IMR-90 (cell line): ENCODE measurements around the gene TIGD4. TPM values are rescaled to one million over a fixed set of nuclear protein-coding genes. Genes with fewer than 3 reads are reported as not detected.

Experiments used
- ATAC-seq: fragments of 200-7000 bp; cut with Tn5 transposase; 2 replicates; pipeline ENCODE4 v1.9.1; 2020; ENCODE audit warnings: low read depth, mild to moderate bottlenecking, moderate library complexity
- BruUV-seq: library from RNA; stranded (reverse); fragments of 400-500 nt; replicated peaks from 2 replicates; lab custom pipeline; 2021; lab: Mats Ljungman, UMichigan
- CTCF ChIA-PET: fragments of 300-600 bp; formaldehyde crosslinking; extraction: SDS; loops from one replicate; lab custom pipeline; 2021; ENCODE audit warnings: antibody characterized with exemption; lab: Yijun Ruan, JAX
- POLR2A ChIA-PET: fragments of 300-600 bp; sonication (Branson Sonifier 250); formaldehyde crosslinking; loops from one replicate; lab custom pipeline; 2022; ENCODE audit warnings: antibody characterized with exemption; ENCODE audit not compliant: unreplicated experiment; lab: Charles Lee
- DNase-seq: peaks from one replicate; pipeline ENCODE4 v3.0.0; 2013
- H2AFZ ChIP-seq: replicated peaks from 2 replicates; pipeline ENCODE3; 2013; ENCODE audit warnings: low read length, mild to moderate bottlenecking; ENCODE audit not compliant: poor library complexity
- H2AK5ac ChIP-seq: 2 replicates; pipeline ENCODE4 v1.6.1; 2013; ENCODE audit warnings: low read depth, low read length, inconsistent platforms
- H2AK9ac ChIP-seq: replicated peaks from 2 replicates; pipeline ENCODE3; 2013; ENCODE audit warnings: mild to moderate bottlenecking, low read depth, low read length, moderate library complexity; ENCODE audit not compliant: poor library complexity
- H2BK120ac ChIP-seq: 2 replicates; pipeline ENCODE4 v1.6.1; 2013; ENCODE audit warnings: low read depth, low read length, inconsistent platforms
- H2BK15ac ChIP-seq: 3 replicates; pipeline ENCODE4 v1.6.1; 2013; ENCODE audit warnings: low read depth, low read length, inconsistent platforms
- H2BK20ac ChIP-seq: 2 replicates; pipeline ENCODE4 v1.6.1; 2013; ENCODE audit warnings: low read depth, mild to moderate bottlenecking, inconsistent platforms, low read length, moderate library complexity
- H2BK5ac ChIP-seq: 2 replicates; pipeline ENCODE4 v1.6.1; 2013; ENCODE audit warnings: mild to moderate bottlenecking, low read depth, low read length, inconsistent platforms; ENCODE audit not compliant: poor library complexity, severe bottlenecking
- H3K14ac ChIP-seq: replicated peaks from 2 replicates; pipeline ENCODE4 v1.6.1; 2013; ENCODE audit warnings: low read depth, low read length, inconsistent platforms
- H3K18ac ChIP-seq: 2 replicates; pipeline ENCODE4 v1.6.1; 2013; ENCODE audit warnings: low read depth, low read length, control low read depth
- H3K23ac ChIP-seq: 2 replicates; pipeline ENCODE4 v1.6.1; 2013; ENCODE audit warnings: low read depth, low read length, inconsistent platforms
- H3K27ac ChIP-seq: 2 replicates; pipeline ENCODE4 v1.5.1; 2013; ENCODE audit warnings: mild to moderate bottlenecking, control low read depth, low read length; ENCODE audit not compliant: insufficient read depth
- H3K27me3 ChIP-seq: 2 replicates; pipeline ENCODE4 v1.6.1; 2013; ENCODE audit warnings: low read length; ENCODE audit not compliant: control insufficient read depth, insufficient read depth
- H3K36me3 ChIP-seq: 2 replicates; pipeline ENCODE4 v1.6.1; 2013; ENCODE audit warnings: low read length, mixed read lengths; ENCODE audit not compliant: control insufficient read depth, insufficient read depth
- H3K4ac ChIP-seq: 2 replicates; pipeline ENCODE4 v1.6.1; 2013; ENCODE audit warnings: low read depth, low read length, inconsistent platforms
- H3K4me1 ChIP-seq: 2 replicates; pipeline ENCODE4 v1.6.1; 2013; ENCODE audit warnings: low read length, mixed read lengths; ENCODE audit not compliant: control insufficient read depth, insufficient read depth
- H3K4me2 ChIP-seq: 2 replicates; pipeline ENCODE4 v1.6.1; 2013; ENCODE audit warnings: low read depth, mild to moderate bottlenecking, control low read depth, low read length, moderate library complexity
- H3K4me3 ChIP-seq: 2 replicates; pipeline ENCODE4 v1.5.1; 2013; ENCODE audit warnings: low read depth, mild to moderate bottlenecking, control low read depth, low read length, moderate library complexity; ENCODE audit not compliant: insufficient read depth
- H3K56ac ChIP-seq: 2 replicates; pipeline ENCODE4 v1.6.1; 2013; ENCODE audit warnings: low read length, inconsistent platforms; ENCODE audit not compliant: insufficient read depth; ENCODE audit errors: extremely low read depth
- H3K79me1 ChIP-seq, 2 experiments: 2 replicates each; pipeline ENCODE4 v1.6.1; 2013; ENCODE audit warnings: low read length in 2 of 2, inconsistent platforms in 1 of 2, low read depth in 1 of 2
- H3K9ac ChIP-seq: 2 replicates; pipeline ENCODE4 v1.6.1; 2013; ENCODE audit warnings: low read depth, low read length, control low read depth
- H3K9me1 ChIP-seq: 2 replicates; pipeline ENCODE4 v1.6.1; 2013; ENCODE audit warnings: low read length, inconsistent platforms; ENCODE audit not compliant: insufficient read depth
- H3K9me3 ChIP-seq: 2 replicates; pipeline ENCODE4 v1.6.1; 2013; ENCODE audit warnings: low read length; ENCODE audit not compliant: control insufficient read depth, insufficient read depth
- H4K20me1 ChIP-seq: 2 replicates; pipeline ENCODE4 v1.6.1; 2013; ENCODE audit warnings: low read length, inconsistent platforms; ENCODE audit not compliant: insufficient read depth
- H4K5ac ChIP-seq: 2 replicates; pipeline ENCODE4 v1.6.1; 2013; ENCODE audit warnings: mild to moderate bottlenecking, low read depth, low read length, control low read depth
- H4K8ac ChIP-seq, 2 experiments: 2 replicates each; pipeline ENCODE4 v1.6.1; 2013; ENCODE audit warnings: low read depth in 2 of 2, low read length in 2 of 2, control low read depth in 1 of 2, inconsistent platforms in 1 of 2
- H4K91ac ChIP-seq: 2 replicates; pipeline ENCODE4 v1.6.1; 2013; ENCODE audit warnings: low read depth, low read length, inconsistent platforms; ENCODE audit not compliant: insufficient read depth
- CEBPB ChIP-seq: IDR thresholded peaks from 2 replicates; pipeline ENCODE4 v1.6.1; 2012; ENCODE audit warnings: low read depth, low read length, improper control_type of control experiment
- CTCF ChIP-seq: conservative IDR thresholded peaks from 2 replicates; pipeline ENCODE4 v1.5.1; 2012; ENCODE audit warnings: mild to moderate bottlenecking, low read depth, low read length, improper control_type of control experiment
- ELK1 ChIP-seq: fragments of 150-350 bp; IDR thresholded peaks from 2 replicates; pipeline ENCODE4 v1.6.1; 2016; ENCODE audit warnings: low read depth, mild to moderate bottlenecking, low read length, moderate library complexity, borderline replicate concordance
- MAZ ChIP-seq: IDR thresholded peaks from 2 replicates; pipeline ENCODE4 v1.6.1; 2012; ENCODE audit warnings: low read depth, mild to moderate bottlenecking, low read length, improper control_type of control experiment, moderate library complexity, borderline replicate concordance
- MXI1 ChIP-seq: IDR thresholded peaks from 2 replicates; pipeline ENCODE4 v1.6.1; 2012; ENCODE audit warnings: low read depth, mild to moderate bottlenecking, low read length, moderate library complexity, borderline replicate concordance
- RFX5 ChIP-seq: IDR thresholded peaks from 2 replicates; pipeline ENCODE4 v1.8.0; 2012; ENCODE audit warnings: low read depth, mild to moderate bottlenecking, low read length, moderate library complexity
- SMC3 ChIP-seq: fragments of 150-350 bp; IDR thresholded peaks from 2 replicates; pipeline ENCODE4 v1.6.1; 2016; ENCODE audit warnings: low read depth, mild to moderate bottlenecking, antibody characterized with exemption, low read length, moderate library complexity
- WGBS, 2 experiments: methylation state at CpG; one replicate each; pipeline versions ENCODE4 v1.1.5 to v1.1.7; 2013; ENCODE audit warnings: missing lambda C conversion rate in 2 of 2; ENCODE audit not compliant: insufficient read length in 1 of 2; ENCODE audit errors: extremely low coverage in 2 of 2; 5-methylcytosine and 5-hydroxymethylcytosine counted together
- dilution Hi-C: fragments of 300-500 bp; cut with HindIII; formaldehyde crosslinking; loops from one replicate; pipeline ENCODE4 v1.14.3; 2018; ENCODE audit warnings: low sequenced_read_pairs; ENCODE audit not compliant: unreplicated experiment
- in situ Hi-C: fragments of 300-500 bp; cut with MboI; formaldehyde crosslinking; loops from 3 replicates; pipeline ENCODE4 v1.14.3; 2019; ENCODE audit warnings: low sequenced_read_pairs, inconsistent platforms, mixed read lengths
- intact Hi-C: fragments of 100-400 bp; cut with micrococcal nuclease; formaldehyde crosslinking; loops from 2 replicates; pipeline ENCODE4 v1.10.0; 2022
- polyA plus RNA-seq, 3 experiments: library from polyadenylated mRNA; depleted of rRNA; stranded (reverse); fragments of >200 nt; gene quantifications; 2 replicates each; pipeline ENCODE4 v1.2.3, GENCODE V29; 2012; ENCODE audit warnings: low replicate concordance in 1 of 3
- total RNA-seq: library from RNA; depleted of rRNA; stranded (reverse); fragments of >200 nt; gene quantifications from 2 replicates; pipeline ENCODE4 v1.2.3, GENCODE V29; 2012

TIGD4 gene
- total and polyA plus RNA-seq, 2 of the 4 experiments (the other 2 are of a cell fraction): 0.03 TPM; not detected in 1

DNA sequence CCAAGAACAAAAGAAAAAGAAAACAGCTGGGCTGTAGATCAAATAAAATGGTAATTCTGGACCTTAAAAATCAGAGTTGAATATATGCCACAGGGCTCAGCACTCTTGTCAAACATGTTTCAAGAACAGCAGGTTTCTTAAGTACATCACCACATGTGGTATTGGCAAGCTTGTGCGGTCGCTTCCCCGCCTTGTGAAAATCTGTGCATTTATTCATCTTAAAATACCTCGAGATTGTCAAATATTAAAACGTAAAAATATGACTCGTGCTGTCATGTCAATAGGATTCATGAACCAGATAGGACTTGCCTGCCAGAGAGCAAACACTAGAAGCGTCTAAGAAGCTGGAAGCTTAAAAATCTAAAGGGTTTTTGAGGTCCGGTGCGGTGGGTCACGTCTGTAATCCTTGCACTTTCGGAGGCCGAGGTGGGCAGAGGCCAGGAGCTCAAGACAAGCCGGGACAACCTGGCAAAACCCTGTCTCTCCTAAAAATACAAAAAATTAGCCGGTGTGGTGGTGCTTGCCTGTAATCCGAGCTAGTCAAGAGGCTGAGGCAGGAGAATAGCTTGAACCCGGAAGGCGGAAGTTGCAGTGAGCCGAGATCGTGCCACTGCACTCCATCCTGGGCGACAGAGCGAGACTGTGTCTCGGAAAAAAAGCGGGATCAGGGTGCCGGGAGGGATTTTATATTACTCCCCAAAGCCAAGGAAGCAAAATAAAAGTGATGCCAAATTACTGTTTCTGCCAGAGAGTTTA is 59.6 kb downstream of the TIGD4 start:
- Histone ChIP-seq H4K91ac (no peak overlapping the region), H3K9me1 (no peaks in the 10 kb centered on the region), H3K14ac (no peak overlapping the region), H3K27ac (no peak overlapping the region), H3K9ac (no peak overlapping the region), H4K8ac (no peak overlapping the region), H2BK120ac (no peak overlapping the region), H2AK9ac (no peak overlapping the region), H3K4me2 (no peak overlapping the region), H3K4ac (no peak overlapping the region), H3K23ac (no peak overlapping the region), H3K18ac (no peak overlapping the region), H3K27me3 (peaks cover 5% of the 10 kb centered on the region; the same call in 1 of the 2 replicates), H2AFZ (no peak overlapping the region), H3K4me1 (no peaks in the 10 kb centered on the region), H3K9me3 (0 out of 2 replicates have a peak, but pooled peaks cover 2% of the 10 kb centered on the region), H2AK5ac (no peak overlapping the region), H4K5ac (no peak overlapping the region), H3K79me1 (no peaks in the 10 kb centered on the region), H3K56ac (no peak overlapping the region), H2BK15ac (no peak overlapping the region), H2BK5ac (no peak overlapping the region), H4K20me1 (no peaks in the 10 kb centered on the region), H3K36me3 (no peaks in the 10 kb centered on the region), H3K4me3 (no peak overlapping the region), H2BK20ac (no peak overlapping the region)
- dilution Hi-C loops (no loop called here), in situ Hi-C loops (no loop called here), intact Hi-C loops (no loop called here)
- no peak for DNase-seq
- TF ChIP-seq MXI1 (no peak), CEBPB (no peak), RFX5 (no peak), MAZ (no peak), ELK1 (no peak), CTCF (no peak), SMC3 (no peak)
- 72% methylated on average over 3 of the region's 24 CpGs; no CpG with 5 or more reads in 1 of the 2 experiments for WGBS, 2 experiments
- ATAC-seq: no peak
- no TSS peak for BruUV-seq
- ChIA-PET CTCF (no interaction called here), POLR2A (no interaction called here)
